ENCODE results near the gene C1QTNF6.

The C1QTNF6 gene

DNA sequence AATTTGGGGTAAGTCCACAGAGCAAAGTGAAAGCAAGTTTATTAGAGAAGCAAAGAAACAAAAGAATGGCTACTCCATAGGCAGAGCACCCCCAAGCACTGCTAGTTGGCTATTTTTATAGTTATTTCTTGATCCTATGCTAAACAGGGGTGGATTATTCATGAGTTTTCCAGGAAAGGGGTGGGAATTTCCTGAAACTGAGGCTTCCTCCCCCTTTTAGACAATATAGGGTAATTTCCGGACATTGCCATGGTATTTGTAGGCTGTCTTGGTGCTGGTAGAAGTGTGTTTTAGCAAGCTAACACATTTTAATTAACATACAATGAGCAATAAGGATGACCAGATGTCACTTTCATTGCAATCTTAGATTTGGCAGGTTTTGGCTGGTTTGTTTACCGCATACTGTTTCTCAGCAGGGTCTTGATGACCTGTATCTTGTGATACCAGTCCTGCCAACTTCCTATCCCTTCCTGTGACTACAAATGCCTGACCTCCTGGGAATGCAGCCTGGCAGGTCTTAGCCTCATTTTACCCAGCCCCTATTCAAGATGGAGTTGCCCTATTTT is 937 bp upstream of the C1QTNF6 start:
- DNase-seq, result no peak

- DNase-seq, result no peak
Measured at GRCh38 chr22:37187552-37187890, 526 bp downstream of the C1QTNF6 start.

DNA sequence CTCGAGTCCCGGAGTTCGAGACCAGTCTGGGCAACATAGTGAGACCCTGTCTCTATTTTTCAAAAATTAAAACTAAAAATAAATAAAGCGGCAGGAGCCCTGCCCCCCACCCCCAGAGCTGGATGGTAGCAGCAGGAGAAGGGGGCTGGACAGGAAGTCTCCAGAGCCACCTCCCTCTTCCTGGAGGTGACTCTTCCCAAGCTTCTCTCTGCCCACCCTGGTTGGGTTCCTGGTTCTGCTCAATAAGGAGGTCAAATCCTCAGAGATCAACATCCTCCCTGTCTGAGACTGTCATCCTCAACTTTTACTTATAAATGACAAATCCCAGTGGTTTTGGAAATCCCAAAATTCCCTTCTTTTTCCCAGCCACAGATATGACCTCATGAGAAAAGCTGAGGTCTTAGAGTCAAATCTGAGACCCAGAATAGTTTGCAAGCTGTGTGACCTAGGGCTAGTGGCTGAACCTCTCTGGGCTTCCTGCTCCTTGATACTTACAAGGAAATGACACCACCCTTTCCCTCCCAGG is 987 bp downstream of the C1QTNF6 start:
- no peak for DNase-seq

DNA sequence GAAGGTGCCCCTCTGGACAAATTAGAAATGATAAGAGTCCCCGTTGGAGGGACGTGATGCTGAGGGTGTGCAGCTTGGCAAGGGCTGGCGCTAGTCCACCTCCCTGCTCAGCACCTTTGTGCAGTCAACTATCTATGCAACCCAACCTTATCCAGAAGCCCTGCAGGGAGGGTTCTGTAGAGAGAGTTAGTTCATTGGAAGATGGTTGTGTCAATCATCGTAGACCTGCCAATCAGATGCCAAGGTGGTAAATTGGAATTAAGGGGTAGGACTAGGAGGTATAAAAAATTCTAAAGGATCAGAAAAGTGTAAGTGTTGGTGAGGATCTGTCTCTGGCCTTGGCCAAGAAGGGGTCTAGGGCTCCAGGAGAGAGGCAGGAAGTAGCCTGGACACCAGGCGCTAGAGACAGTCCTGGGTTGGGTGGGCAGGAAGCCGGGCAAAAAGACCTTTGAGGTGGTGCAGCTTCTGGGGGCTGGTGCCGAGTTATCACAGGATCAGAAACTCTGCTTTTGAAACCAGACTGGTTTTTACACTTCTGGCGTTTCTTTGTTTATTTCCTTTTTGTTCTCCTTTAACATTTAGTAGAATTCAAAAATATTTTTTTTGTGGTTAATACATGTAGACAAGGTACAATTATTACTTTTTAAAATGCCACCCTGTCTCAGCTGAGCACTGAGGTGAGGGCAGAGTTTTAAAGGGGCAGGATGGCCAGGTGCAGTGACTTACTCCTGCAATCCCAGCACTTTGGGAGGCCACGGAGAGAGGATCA is 1.6 kb downstream of the C1QTNF6 start:
- DNase-seq, result no peak

- no peak for DNase-seq
Measured at GRCh38 chr22:37185646-37186227, 2.3 kb downstream of the C1QTNF6 start.

GRCh38 chr22:37184816-37185541 is 3.1 kb downstream of the C1QTNF6 start:
- no peak for DNase-seq

DNA sequence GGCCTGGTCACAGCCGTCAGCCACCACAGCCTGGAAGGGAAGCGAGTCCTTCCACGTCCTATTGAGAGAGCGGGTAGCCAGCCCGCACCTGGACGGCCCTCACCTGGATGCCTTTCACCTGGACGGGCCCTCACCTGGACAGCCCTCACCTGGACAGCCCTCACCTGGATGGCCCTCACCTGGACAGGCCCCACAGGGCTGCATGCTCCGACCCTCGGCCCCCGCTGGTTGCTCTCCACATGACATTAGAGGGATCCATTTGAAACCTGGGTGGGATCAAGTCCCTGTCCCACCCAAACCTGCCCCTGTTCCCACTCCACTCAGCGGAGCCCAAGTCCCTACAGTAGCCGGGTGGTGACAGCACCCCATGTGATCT is 3.7 kb downstream of the C1QTNF6 start:
- no peak for DNase-seq

DNA sequence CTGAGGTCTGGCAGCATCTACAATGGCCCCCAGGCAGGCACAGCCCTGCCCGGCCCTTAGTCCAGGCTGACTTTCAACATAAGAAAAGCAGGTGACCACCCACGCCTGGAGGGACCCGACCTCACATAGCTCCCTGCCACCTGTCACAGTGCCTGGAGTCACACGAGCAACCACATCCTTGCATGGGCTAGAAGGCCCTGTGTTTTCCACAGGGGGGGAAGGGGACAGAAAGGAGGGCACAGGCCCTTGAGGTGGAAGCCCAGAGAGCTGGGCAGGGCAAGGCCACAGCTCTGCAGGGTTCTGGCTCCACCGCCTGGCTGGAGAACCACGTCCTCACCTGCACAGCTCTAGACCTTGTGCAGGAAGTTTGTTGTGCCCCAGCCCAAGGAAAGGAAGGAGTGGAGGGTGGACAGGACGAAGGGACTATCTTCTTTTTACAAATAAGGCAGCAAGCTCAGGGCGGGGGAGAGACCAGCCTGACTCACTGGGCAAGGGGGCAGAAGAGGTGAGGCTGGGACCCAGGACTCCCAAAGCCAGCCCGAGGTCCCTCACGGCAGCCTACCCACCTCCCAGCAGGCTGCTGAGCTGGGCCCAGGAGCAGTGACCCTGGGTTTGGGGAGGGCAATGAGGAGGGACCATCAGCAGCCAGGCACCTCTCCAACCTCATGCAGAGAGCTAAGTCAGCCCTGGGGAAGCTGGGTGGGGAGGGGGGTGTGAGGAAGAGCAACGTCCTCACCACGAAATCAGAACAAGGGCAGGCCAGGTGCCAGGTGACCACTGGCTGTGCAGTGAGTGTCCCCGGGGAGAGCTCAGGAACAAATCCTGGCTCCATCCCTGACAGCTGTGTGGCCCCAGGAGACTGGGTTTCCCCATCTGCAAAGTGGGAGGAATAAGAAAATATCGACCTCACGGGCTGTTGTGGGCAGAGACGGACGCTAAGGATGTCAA is 4.3 kb downstream of the C1QTNF6 start:
- DNase-seq, result no peak

- DNase-seq, result no peak
Measured at GRCh38 chr22:37182949-37183245, 5.2 kb downstream of the C1QTNF6 start.

GRCh38 chr22:37182101-37182948 is 5.7 kb downstream of the C1QTNF6 start:
- no peak for DNase-seq

DNA sequence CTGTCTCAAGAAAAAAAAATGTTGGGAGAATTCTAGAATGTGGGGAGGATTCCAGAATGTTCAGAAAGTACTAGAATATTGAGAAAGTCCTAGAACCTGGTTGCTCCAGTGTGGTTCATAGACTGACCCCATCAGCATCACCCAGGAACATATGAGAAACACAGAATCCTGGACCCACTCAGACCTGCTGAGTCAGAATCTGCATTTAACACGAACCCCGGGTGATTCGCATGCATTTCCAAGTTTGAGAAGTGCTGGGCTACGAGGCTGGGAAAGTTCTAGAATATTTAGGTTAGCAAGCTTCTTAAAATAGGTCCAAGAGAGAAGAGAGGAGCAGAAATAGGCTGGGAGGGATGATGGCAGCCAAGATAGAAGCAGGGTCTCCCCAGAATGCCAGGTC is 6.4 kb downstream of the C1QTNF6 start:
- DNase-seq, result no peak

- no peak for DNase-seq
Measured at GRCh38 chr22:37180531-37181231, 7.4 kb downstream of the C1QTNF6 start.

- DNase-seq, result no peak
Measured at GRCh38 chr22:37179622-37180420, 8.2 kb downstream of the C1QTNF6 start.

- no peak for DNase-seq
Measured at GRCh38 chr22:37179126-37179470, 8.9 kb downstream of the C1QTNF6 start.

DNA sequence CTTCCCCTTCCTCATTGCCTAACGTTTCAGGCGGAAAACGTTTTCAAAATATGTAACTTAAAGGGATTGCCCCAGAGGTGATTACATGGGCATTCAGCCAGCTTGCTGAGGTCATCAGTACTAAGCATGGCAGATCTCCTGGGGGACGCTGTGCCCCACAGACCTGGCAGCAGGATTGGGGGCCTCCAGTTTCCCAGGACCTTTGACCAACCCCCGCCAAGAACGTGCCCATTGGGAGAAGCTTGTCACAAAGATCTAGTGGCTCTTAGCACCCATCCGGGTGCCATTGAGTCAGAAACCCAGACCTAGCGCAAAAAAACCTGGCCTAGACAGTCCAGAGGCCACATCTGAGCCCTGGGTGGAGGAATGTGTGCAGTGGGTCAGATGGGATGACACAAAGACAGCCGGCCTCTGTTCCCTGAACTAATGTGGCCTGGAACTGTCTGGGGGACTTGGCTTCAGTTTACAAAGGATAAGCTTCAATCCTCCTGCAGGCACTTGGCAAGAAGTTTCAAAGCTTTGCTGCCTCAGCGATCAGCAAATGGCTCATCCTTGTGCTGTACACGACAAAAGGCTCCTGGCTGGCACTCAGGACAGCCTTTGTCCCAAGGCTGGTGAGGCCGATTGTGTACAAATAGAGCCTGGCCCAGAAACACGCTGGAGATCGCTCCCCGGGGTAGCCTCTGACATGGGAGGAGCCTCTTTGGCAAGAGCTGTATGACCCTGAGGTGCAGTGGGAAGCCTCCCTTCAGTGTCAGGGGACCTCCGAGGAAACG is 9.5 kb downstream of the C1QTNF6 start:
- no peak for DNase-seq

DNA sequence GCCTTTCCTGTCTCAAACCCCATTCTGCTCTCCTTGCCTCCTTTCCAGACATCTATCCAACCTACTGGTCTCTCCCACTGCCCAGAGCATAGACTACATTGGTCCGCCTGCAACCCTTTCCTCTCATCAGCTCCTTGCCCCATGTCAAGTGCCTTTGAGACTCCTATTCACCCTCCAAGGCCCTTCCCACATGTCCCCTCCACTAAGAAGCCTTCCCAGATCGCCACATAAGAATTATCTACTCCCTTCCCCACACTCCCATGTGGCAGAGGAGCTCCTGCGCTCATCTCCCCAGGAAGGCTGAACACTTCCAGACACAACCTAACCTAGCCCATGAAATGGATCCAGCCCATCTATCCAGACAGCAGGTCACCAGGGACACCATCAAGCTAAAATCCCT is 10.3 kb downstream of the C1QTNF6 start:
- no peak for DNase-seq

GRCh38 chr22:37177221-37177620 is 10.8 kb downstream of the C1QTNF6 start:
- no peak for DNase-seq

DNA sequence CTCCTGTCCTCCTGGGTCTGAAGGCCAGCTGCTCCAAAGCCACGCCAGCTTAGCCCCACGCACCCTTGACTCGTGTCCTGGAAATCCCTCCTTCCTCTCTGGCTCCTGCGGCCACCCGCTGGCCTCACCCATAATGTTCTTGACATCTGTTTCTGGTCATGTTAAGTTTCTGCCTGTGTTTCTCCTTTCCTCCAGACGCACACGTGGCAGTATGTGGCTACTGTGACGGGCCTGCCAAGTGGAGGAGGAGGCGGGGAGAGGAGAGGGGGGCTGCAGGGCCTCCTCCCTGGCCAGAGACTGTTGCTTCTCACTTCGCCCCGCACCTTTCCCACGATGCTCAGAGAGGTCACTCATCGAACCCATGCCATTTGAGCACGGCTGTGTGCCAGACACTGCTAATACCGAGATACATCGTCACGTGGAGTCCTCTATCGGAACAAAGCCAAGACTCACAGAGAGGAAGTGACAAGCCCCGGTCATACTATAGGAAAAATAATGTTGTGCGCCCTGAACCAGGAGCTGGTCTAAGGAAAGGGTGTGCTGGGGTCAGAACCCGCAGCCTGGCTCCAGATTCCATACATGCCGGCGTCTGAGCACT is 11.5 kb downstream of the C1QTNF6 start:
- no peak for DNase-seq

Data from activated naive CD4-positive, alpha-beta T cell (primary cell).